ENCODE data around the gene FAN1. TPM values are rescaled to one million over a fixed set of nuclear protein-coding genes. Genes with fewer than 3 reads are reported as not detected.

Gene FAN1
- total RNA-seq, 1 experiment from 2014 or later: 28.2 TPM

DNA sequence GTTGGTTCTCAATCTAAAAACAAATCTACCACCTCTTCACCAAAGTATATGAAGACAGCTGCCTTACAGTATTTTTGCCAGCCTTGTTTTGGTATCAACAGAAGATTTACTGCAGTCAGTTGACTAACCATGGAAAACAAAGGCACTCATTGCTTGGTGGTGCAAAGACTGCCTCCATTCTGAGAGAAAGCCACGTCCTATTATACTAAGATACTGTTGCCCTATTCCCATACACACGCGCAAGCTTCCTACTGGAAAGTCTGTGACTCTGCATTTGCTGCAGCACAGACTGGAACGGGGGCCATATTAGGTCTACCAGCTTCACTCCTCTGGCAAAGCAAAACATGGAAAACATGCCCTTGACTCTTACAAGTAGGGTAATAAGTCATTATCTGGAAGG lies 69.7 kb downstream of the FAN1 start:
- Mint-ChIP-seq H3K9me3 (no peaks in the 10 kb centered on the region; a peak in 1 of 5 replicates), H3K27me3 (ENCODE audit: low read depth) (no peaks in the 10 kb centered on the region), H3K4me3 (no peak overlapping the region), H3K27ac (peak overlapping the region in 1 of 3 experiments; percentile 93; a peak in 2 of 7 replicates), H3K36me3 (ENCODE audit: insufficient read depth in 1 of 3, low read depth in 3 of 3) (peaks cover 0 to 31% (median 18%) of the 10 kb centered on the region in 3 experiments; a peak in 4 of 7 replicates), H3K4me1 (peaks cover 4% of the 10 kb centered on the region in 2 experiments)
- WGBS (ENCODE audit: extremely low coverage, insufficient read length, low lambda C conversion rate): no CpG with 5 or more reads among the region's 4 CpGs
- no peak overlapping the region for H2BK12ac ChIP-seq (ENCODE audit: insufficient read length, low read depth, low read length)
- no peak overlapping the region for H4K91ac ChIP-seq (ENCODE audit: insufficient read length, low read depth, low read length)
- H3K18ac ChIP-seq (ENCODE audit: insufficient read length, low read depth, low read length): no peak overlapping the region
- H3K23ac ChIP-seq (ENCODE audit: insufficient read length, low read depth, low read length): no peak overlapping the region
- H3K56ac ChIP-seq (ENCODE audit: insufficient read length, low read depth, low read length): no peak overlapping the region
- no peaks in the 10 kb centered on the region for H4K20me1 ChIP-seq (ENCODE audit: control insufficient read depth, insufficient read depth, insufficient read length)
- no peaks in the 10 kb centered on the region for H3K23me2 ChIP-seq (ENCODE audit: insufficient read length, low read depth, low read length, poor library complexity, severe bottlenecking)
- TF ChIP-seq, protein P1, sequence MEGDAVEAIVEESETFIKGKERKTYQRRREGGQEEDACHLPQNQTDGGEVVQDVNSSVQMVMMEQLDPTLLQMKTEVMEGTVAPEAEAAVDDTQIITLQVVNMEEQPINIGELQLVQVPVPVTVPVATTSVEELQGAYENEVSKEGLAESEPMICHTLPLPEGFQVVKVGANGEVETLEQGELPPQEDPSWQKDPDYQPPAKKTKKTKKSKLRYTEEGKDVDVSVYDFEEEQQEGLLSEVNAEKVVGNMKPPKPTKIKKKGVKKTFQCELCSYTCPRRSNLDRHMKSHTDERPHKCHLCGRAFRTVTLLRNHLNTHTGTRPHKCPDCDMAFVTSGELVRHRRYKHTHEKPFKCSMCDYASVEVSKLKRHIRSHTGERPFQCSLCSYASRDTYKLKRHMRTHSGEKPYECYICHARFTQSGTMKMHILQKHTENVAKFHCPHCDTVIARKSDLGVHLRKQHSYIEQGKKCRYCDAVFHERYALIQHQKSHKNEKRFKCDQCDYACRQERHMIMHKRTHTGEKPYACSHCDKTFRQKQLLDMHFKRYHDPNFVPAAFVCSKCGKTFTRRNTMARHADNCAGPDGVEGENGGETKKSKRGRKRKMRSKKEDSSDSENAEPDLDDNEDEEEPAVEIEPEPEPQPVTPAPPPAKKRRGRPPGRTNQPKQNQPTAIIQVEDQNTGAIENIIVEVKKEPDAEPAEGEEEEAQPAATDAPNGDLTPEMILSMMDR (conservative IDR thresholded peaks at IDR 0.05): no peak
- H2BK120ac ChIP-seq (ENCODE audit: low read depth, low read length, poor library complexity, severe bottlenecking): no peak overlapping the region
- H2BK20ac ChIP-seq (ENCODE audit: low read depth, low read length, poor library complexity, severe bottlenecking): no peak overlapping the region
- no peaks in the 10 kb centered on the region for H3K9me3 ChIP-seq (ENCODE audit: control insufficient read depth, low read depth, low read length)
- H3K4ac ChIP-seq (ENCODE audit: low read depth, low read length): no peak overlapping the region
- no peak overlapping the region for H3K9ac ChIP-seq (ENCODE audit: extremely low read depth, insufficient read length, low read length)
- H4K5ac ChIP-seq (ENCODE audit: insufficient read length, low read depth, low read length): no peak overlapping the region
- no peak overlapping the region for H2AFZ ChIP-seq (ENCODE audit: low read length)
- H3K4me1 ChIP-seq (ENCODE audit: insufficient read depth, low read length): 0 out of 2 replicates have a peak, but pooled peaks cover 2% of the 10 kb centered on the region
- H2BK5ac ChIP-seq (ENCODE audit: insufficient read length, low read length): no peak overlapping the region
- H3K27ac ChIP-seq (ENCODE audit: insufficient read length, low read depth, low read length): no peak overlapping the region
- no peak overlapping the region for H3K14ac ChIP-seq (ENCODE audit: insufficient read depth, low read length)
- DNase-seq: no peak
- no peak overlapping the region for H3K4me2 ChIP-seq (ENCODE audit: insufficient read depth, insufficient read length, low read length)
- H4K8ac ChIP-seq (replicated peaks; ENCODE audit: insufficient read length, low read depth, low read length): no peak overlapping the region
- H2AK5ac ChIP-seq (ENCODE audit: insufficient read length, low read length): no peak overlapping the region
- H3K79me1 ChIP-seq (ENCODE audit: insufficient read depth, low read depth, low read length, poor library complexity, severe bottlenecking): peaks cover 3% of the 10 kb centered on the region
- no peaks in the 10 kb centered on the region for H3K27me3 ChIP-seq (ENCODE audit: insufficient read depth, low read length)
- H2BK15ac ChIP-seq (ENCODE audit: low read depth, low read length): no peak overlapping the region
- H3K79me2 ChIP-seq (ENCODE audit: insufficient read depth, low read length): no peaks in the 10 kb centered on the region
- H3T11ph ChIP-seq (ENCODE audit: low read length): no peak overlapping the region

Data from H9 (cell line).